OCI-LY3 (cell line): ENCODE measurements around the gene HIPK2.

Source experiments
- H2AFZ ChIP-seq: fragments of 200-600, 300-600 bp; shearing (Covaris generic); 2 replicates; pipeline ENCODE4 v1.6.0; 2014; ENCODE audit warnings: antibody characterized with exemption, low read depth, low read length
- H3K27ac ChIP-seq: fragments of 200-600, 300-600 bp; sonication (generic); 2 replicates; pipeline ENCODE4 v1.5.1; 2014; ENCODE audit warnings: mild to moderate bottlenecking, low read length, moderate library complexity, mixed read lengths
- H3K27me3 ChIP-seq: fragments of 200-600, 300-600 bp; sonication (generic); 2 replicates; pipeline ENCODE4 v1.6.1; 2014; ENCODE audit warnings: low read depth, low read length, mixed read lengths
- H3K36me3 ChIP-seq: fragments of 200-600, 300-600 bp; sonication (generic); replicated peaks from 2 replicates; pipeline ENCODE3; 2014; ENCODE audit warnings: low read depth, low read length, mixed read lengths
- H3K4me1 ChIP-seq: fragments of 300-600, 200-600 bp; sonication (generic); 2 replicates; pipeline ENCODE4 v1.6.1; 2014; ENCODE audit warnings: low read length, mixed read lengths
- H3K4me2 ChIP-seq: fragments of 200-600, 300-600 bp; sonication (generic); 2 replicates; pipeline ENCODE4 v1.6.1; 2014; ENCODE audit warnings: low read length, mixed read lengths
- H3K4me3 ChIP-seq: fragments of 300-600, 200-600 bp; sonication (generic); 2 replicates; pipeline ENCODE4 v1.5.1; 2014; ENCODE audit warnings: antibody characterized with exemption, mild to moderate bottlenecking, low read length, moderate library complexity
- H3K79me2 ChIP-seq: fragments of 300-600, 200-600 bp; shearing (Covaris generic); 2 replicates; pipeline ENCODE4 v1.6.1; 2014; ENCODE audit warnings: mild to moderate bottlenecking, low read length, mixed read lengths
- H3K9ac ChIP-seq: fragments of 300-600, 200-600 bp; shearing (Covaris generic); 2 replicates; pipeline ENCODE4 v1.6.0; 2014; ENCODE audit warnings: mild to moderate bottlenecking, low read length, moderate library complexity
- H3K9me3 ChIP-seq: fragments of 200-600, 300-600 bp; shearing (Covaris generic); 2 replicates; pipeline ENCODE4 v1.6.1; 2014; ENCODE audit warnings: low read length, mixed read lengths; ENCODE audit not compliant: insufficient read depth
- H4K20me1 ChIP-seq: fragments of 200-600, 300-600 bp; sonication (generic); 2 replicates; pipeline ENCODE4 v1.6.1; 2016; ENCODE audit warnings: low read length, mixed read lengths; ENCODE audit not compliant: insufficient read depth
- CTCF ChIP-seq: fragments of 200-600, 300-600 bp; sonication (generic); IDR thresholded peaks from 2 replicates; pipeline ENCODE4 v1.5.1; 2014; ENCODE audit warnings: antibody characterized with exemption, low read length, low read depth
- EZH2phosphoT487 ChIP-seq: fragments of 200-600 bp; shearing (Covaris generic); IDR thresholded peaks from 2 replicates; pipeline ENCODE4 v1.6.1; 2018; ENCODE audit warnings: antibody characterized with exemption, mixed run types, low read depth

HIPK2 gene

DNA sequence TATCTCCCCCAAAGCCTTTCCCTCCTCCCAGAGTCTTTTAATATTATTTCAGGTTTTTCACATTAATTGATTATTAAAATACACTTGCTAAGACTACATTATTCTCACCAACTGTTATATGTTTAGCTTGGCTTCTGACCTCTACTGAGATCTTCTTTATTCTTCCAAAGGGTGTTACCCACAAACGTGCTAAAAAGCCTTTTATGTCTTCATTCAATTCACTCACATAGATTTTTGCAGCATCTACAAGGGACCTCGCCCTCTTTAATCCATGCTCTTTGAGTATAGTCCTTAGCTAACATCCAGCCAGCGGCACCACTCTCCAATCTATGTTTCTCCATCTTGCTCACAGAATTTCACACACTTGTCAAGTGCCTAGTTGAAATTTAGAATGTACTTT lies 115.9 kb downstream of the HIPK2 start:
- Histone ChIP-seq H4K20me1 (no peaks in the 10 kb centered on the region), H3K4me3 (no peak overlapping the region), H3K4me1 (no peaks in the 10 kb centered on the region), H3K9me3 (no peaks in the 10 kb centered on the region), H3K79me2 (no peaks in the 10 kb centered on the region), H3K36me3 (no peaks in the 10 kb centered on the region), H3K27me3 (peaks cover 22% of the 10 kb centered on the region), H3K4me2 (no peak overlapping the region), H3K27ac (no peak overlapping the region), H2AFZ (no peak overlapping the region), H3K9ac (no peak overlapping the region)
- TF ChIP-seq CTCF (no peak), EZH2phosphoT487 (no peak)

DNA sequence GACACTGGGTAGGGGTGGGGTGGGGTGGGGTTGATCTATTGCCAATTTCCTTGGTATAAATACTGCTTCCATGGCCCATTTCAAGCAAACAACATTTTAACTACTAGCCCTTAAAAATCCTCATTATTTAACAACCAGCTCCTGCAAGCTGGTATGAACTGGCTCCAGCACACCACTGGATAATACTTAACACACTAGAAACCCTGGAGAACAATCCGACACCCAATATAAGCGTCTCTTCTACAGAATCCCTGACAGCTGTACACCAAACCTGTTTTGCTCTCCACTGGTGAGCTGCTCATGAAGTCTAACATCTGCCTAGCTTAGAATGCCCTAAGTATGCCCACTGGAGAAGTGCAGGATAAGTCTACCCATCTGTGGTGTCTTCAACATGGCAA lies 116.8 kb downstream of the HIPK2 start:
- no peaks in the 10 kb centered on the region for H4K20me1 ChIP-seq
- no peaks in the 10 kb centered on the region for H3K36me3 ChIP-seq
- no peak overlapping the region for H3K4me2 ChIP-seq
- TF ChIP-seq CTCF (no peak), EZH2phosphoT487 (no peak)
- H2AFZ ChIP-seq = no peak overlapping the region
- no peak overlapping the region for H3K4me3 ChIP-seq
- no peaks in the 10 kb centered on the region for H3K79me2 ChIP-seq
- no peak overlapping the region for H3K27ac ChIP-seq
- no peaks in the 10 kb centered on the region for H3K9me3 ChIP-seq
- H3K9ac ChIP-seq = no peak overlapping the region
- H3K4me1 ChIP-seq = no peaks in the 10 kb centered on the region
- H3K27me3 ChIP-seq = peaks cover 17% of the 10 kb centered on the region

DNA sequence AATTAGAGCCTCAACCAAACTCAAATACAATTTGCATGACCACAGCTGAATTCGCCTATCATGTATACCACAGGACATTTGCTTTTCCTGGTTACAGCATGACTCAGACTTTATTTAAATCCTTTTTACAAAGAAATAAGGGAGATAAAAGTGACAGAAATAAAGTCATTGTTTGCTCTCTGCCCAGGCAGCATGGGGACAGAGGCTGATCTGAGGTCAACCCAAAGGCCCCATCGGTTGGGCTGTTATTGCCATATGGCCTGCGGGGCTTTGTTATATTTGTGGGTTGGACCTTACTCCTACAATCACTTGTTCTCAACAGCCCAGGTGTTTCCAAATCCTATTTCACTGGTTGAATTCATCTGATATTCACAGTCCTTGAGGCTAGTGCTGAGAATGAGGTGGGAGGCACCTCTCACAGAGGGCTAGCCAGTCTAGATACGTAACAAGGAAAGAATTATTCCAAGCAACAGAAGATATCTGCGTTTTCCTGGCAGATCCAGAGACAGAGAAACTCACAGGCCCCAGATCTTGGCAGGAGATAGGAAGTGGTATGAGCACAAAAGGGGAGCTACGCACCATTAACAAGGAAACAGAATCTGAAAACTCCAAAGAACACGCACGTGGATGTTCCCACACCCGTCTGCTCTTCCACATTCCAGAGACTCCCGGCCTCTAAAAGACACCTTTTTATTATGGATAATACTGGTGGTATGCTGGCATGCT lies 117.3 kb downstream of the HIPK2 start:
- Histone ChIP-seq H3K27me3 (peaks cover 12% of the 10 kb centered on the region), H3K9ac (no peak overlapping the region), H3K4me3 (no peak overlapping the region), H2AFZ (no peak overlapping the region), H3K79me2 (no peaks in the 10 kb centered on the region), H3K27ac (no peak overlapping the region), H3K9me3 (no peaks in the 10 kb centered on the region), H4K20me1 (no peaks in the 10 kb centered on the region), H3K36me3 (no peaks in the 10 kb centered on the region), H3K4me2 (no peak overlapping the region), H3K4me1 (no peaks in the 10 kb centered on the region)
- TF ChIP-seq EZH2phosphoT487 (no peak), CTCF (no peak)

DNA sequence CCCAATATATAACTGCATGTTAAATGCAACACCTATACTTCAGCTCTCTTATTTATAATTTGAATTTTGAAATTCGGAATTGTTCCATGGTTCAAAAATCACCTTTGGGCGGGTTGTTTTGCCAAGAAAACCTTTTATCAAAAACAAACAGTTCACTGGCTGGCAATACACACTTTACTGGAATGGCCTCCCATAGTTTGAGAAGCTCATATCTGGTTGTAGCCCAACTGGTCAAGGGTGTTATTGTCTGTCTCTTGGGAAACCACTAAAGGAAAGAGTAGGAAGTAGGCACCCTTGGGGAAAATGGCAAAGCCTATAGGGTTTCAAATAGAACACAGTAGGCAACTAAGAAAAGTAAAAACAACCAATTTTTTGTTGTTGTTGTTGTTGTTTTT lies 117.9 kb downstream of the HIPK2 start:
- H3K27me3 ChIP-seq = peaks cover 15% of the 10 kb centered on the region
- no peaks in the 10 kb centered on the region for H3K4me1 ChIP-seq
- H3K9me3 ChIP-seq = no peaks in the 10 kb centered on the region
- H3K4me3 ChIP-seq = no peak overlapping the region
- no peaks in the 10 kb centered on the region for H4K20me1 ChIP-seq
- no peak overlapping the region for H3K9ac ChIP-seq
- H3K4me2 ChIP-seq = no peak overlapping the region
- no peak overlapping the region for H2AFZ ChIP-seq
- no peaks in the 10 kb centered on the region for H3K79me2 ChIP-seq
- H3K36me3 ChIP-seq = no peaks in the 10 kb centered on the region
- no peak overlapping the region for H3K27ac ChIP-seq
- TF ChIP-seq EZH2phosphoT487 = no peak
- TF ChIP-seq CTCF = no peak
